GM10266 (cell line): ENCODE data around the gene RGS14.

Experiments
- DNase-seq: peaks from one replicate; pipeline ENCODE4 v3.0.0; 2012; ENCODE audit errors: extremely low spot score
- TF ChIP-seq, protein P1 (sequence below): IDR thresholded peaks from 2 replicates; pipeline ENCODE4 v1.5.1; 2012; ENCODE audit warnings: mild to moderate bottlenecking, low read depth; ENCODE audit not compliant: control insufficient read depth, insufficient read depth; ENCODE audit errors: missing control alignments

RGS14 gene

GRCh38 chr5:177344891-177345290 is 12.8 kb upstream of the RGS14 start:
- no peak for DNase-seq
- TF ChIP-seq, protein P1, sequence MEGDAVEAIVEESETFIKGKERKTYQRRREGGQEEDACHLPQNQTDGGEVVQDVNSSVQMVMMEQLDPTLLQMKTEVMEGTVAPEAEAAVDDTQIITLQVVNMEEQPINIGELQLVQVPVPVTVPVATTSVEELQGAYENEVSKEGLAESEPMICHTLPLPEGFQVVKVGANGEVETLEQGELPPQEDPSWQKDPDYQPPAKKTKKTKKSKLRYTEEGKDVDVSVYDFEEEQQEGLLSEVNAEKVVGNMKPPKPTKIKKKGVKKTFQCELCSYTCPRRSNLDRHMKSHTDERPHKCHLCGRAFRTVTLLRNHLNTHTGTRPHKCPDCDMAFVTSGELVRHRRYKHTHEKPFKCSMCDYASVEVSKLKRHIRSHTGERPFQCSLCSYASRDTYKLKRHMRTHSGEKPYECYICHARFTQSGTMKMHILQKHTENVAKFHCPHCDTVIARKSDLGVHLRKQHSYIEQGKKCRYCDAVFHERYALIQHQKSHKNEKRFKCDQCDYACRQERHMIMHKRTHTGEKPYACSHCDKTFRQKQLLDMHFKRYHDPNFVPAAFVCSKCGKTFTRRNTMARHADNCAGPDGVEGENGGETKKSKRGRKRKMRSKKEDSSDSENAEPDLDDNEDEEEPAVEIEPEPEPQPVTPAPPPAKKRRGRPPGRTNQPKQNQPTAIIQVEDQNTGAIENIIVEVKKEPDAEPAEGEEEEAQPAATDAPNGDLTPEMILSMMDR: no peak

GRCh38 chr5:177346820-177347219 is 10.9 kb upstream of the RGS14 start:
- TF ChIP-seq, protein P1: no peak
- no peak for DNase-seq

GRCh38 chr5:177347699-177348098 is 10.0 kb upstream of the RGS14 start:
- TF ChIP-seq, protein P1: no peak
- DNase-seq: no peak

DNA sequence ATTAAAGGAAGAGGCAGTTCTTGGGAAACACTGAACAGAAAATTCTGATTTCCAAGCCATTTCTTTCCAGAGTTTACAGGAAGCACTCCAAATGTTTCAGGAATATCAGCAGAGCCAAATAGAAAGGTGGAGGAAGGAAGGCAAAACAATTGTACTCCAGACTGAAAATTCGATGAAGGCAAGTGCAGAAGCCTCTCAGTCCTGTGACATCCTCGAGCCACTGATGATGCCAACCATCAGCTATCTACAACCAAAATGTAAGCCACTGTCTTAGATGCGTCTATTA is 8.4 kb upstream of the RGS14 start:
- TF ChIP-seq, protein P1: no peak
- no peak for DNase-seq

- TF ChIP-seq, protein P1: no peak
- DNase-seq: no peak
Measured at GRCh38 chr5:177349762-177350161, 8.0 kb upstream of the RGS14 start.

GRCh38 chr5:177350776-177351391 is 6.8 kb upstream of the RGS14 start:
- no peak for DNase-seq
- TF ChIP-seq, protein P1: no peak

- peak; percentile 93 for DNase-seq
- TF ChIP-seq, protein P1: no peak
Measured at GRCh38 chr5:177351392-177352329, 6.1 kb upstream of the RGS14 start, which contains the start of gene LMAN2. TSS of gene LMAN2 (minus strand) at chr5:177351668. CDS start at chr5:177351647, 21 bp downstream.
